A172 (cell line): Measurements from ENCODE around the gene RTL10. TPM values are rescaled to one million over a fixed set of nuclear protein-coding genes. Genes with fewer than 3 reads are reported as not detected.

ENCODE experiments used
- DNase-seq: peaks from one replicate; pipeline ENCODE4 v3.0.0-alpha.2; 2015; ENCODE audit warnings: low spot score
- total RNA-seq: library from RNA; depleted of rRNA; stranded (reverse); fragments of >200 nt; shearing (Covaris generic); gene quantifications from 2 replicates; pipeline ENCODE4 v1.2.3, GENCODE V29; 2014

Gene RTL10
- total RNA-seq, 1 experiment from 2014 or later, result 11.7 TPM

DNA sequence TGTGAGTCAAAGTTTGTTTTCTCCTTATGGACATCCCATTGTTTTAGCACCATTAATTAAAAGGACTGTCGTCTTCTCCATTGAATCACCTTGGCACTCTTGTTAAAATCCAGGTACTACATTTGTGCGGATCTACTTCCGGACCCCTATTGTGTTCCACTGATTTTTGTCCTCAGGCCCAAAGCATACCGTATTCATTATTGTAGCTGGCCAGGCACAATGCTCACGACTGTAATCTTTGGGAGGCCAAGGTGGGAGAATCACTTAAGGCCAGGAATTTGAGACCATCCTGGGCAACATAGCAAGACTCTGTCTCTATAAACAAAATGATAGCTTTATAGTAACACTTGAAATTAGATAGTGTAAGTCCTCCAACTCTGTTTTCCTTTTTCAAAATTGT, 8.9 kb upstream of the RTL10 start:
- no peak for DNase-seq

DNA sequence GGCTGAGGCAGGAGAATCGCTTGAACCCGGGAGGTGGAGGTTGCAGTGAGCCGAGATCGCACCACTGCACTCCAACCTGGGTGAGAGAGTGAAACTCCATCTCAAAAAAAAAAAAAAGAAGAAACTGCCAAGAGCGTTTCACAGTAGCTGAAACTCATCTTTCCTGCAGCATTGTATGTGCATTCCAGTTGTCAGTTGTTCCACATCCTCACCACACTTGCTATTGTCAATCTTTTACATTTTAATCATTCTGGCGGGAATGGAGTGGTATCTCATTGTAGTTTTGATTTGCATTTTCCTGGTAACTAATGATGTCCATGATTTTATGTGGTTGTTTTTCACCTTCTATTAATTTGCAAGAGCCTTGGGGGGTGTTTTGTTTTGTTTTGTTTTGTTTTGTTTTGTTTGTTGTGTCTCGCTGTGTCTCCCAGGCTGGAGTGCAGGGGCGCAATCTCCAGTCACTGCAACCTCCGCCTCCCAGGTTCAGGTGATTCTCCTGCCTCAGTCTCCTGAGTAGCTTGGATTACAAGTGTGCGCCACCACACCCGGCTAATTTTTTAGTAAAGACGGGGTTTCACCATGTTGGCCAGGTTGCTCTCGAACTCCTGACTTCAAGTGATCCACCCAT, 8.1 kb upstream of the RTL10 start:
- no peak for DNase-seq

DNA sequence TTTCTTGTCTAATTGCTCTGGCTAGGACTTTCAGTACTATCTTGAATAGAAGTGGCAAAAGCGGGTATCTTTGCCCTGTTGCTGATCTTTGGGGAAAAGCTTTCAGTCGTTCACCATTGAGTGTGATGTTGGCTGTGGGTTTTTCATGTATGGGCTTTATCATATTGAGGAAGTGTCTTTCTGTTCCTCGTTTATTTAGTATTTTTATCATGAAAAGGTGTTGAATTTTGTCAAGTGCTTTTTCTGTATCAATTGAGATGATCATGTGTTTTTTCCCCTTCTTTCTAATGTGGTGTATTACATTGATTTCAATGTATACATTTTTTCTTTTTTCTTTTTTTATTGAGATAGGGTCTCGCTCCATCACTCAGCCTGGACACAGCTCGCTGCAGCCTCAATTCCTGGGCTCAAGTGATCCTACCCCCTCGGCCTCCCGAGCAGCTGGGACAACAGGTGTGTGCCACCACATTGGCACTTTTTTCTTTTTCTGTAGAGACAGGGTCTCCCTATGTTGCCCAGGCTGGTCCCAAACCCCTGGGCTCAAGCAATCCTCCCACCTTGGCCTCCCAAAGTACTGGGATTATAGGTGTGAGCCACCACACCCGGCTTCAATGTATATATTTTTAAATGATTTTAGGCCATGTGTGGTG, 5.3 kb upstream of the RTL10 start:
- no peak for DNase-seq

DNA sequence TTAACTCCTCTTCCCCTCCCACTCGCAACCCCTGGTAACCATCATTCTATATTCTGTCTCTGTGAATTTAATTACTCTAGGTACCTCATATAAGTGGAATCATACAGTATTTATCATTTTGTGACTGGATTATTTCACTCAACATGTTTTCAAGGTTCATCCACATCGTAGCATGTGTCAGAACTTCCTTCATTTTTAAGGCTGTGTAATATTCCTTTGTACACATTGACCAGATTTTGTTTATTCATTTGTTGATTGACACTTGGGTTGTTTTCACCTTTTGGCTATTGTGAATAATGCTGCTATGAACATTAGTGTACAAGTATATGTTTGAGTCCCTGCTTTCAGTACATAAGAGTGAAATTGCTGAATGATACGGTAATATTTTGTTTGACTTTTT, 2.7 kb upstream of the RTL10 start:
- DNase-seq, result no peak

DNA sequence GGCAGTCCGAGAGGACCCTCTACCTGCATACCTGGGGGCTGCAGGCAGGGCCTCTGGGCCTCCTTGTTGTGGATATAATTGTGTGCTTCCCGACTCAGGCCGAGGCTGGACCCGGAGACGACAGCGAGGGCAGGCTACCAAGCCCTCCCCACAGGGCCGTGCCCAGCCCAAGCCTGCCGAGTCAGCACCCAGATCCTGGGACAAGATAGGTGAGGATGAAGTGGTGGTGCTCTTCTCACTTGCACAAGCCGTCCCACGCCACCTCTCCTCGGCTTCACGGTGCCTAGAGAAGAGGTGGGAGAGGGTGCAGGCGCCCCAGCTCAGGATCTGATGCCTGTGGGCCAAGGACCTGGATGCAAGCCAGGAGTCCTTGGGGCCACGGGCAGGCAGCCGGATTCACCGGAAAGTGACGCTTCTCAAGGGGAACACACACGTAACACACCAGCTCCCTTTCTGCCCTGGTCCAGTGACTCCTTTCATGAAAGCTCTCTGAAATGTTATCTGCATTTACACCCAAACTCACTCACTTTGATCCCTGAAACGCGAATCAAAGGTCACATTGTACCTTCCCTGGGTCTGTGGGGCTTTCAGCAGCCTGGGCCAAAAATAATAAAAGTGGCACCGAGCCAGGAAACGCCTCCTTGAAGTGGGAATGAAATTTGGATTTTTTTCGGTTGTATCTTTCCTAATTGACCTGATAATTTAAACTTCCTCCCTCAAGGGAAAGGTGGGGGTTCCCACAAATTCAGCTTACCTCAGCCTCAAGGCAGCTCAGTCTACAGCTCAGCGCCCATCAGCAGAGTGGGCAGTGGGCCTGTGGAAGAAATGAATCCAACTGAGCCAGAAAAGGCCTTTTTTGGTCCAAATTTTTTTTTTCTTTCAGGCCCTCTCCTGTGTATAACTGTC, 1.1 kb upstream of the RTL10 start:
- DNase-seq, result peak; percentile 43

DNA sequence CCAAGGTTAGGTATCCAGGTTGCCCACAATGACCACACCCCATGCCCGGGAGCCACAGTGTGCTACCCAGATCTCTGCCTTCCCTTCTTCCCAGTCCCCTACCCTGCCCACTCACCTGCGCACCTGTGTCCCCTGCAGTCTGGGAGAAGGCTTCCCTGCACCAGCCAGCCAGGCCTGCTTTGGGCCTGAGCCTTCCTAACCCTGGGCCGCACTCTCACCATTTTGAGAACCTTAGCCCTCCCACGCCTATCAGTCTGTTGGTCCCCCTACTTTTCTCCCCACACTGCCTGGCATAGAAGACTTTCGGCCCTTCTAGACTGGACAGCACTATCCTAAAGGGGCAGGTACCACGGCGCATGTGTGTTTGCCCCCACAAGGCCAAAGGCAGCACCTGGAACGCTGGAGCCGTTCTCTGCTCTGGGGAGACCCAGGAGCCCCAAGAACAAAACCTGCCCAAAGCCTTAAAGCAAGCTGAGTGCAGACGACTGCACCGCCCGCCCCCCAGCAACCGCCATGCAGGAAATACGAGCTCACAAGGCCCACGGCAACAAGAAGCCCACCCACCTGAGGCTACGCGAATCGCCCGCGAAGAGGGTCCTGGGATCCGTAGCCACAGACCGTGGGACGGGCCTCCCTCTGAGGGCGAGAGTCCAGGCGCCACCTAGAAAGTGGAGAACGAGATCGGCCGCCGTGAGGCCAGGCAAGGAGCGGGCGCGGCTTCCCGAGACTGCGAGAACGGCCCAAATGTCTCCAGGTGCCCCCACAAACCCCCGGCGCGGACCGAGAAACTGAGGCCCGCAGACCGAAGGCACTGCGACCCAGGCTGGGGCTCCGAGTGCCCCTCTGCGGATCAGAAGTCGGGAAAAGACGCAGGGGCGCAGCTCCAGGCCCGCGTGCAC, 546 bp downstream of the RTL10 start:
- no peak for DNase-seq

DNA sequence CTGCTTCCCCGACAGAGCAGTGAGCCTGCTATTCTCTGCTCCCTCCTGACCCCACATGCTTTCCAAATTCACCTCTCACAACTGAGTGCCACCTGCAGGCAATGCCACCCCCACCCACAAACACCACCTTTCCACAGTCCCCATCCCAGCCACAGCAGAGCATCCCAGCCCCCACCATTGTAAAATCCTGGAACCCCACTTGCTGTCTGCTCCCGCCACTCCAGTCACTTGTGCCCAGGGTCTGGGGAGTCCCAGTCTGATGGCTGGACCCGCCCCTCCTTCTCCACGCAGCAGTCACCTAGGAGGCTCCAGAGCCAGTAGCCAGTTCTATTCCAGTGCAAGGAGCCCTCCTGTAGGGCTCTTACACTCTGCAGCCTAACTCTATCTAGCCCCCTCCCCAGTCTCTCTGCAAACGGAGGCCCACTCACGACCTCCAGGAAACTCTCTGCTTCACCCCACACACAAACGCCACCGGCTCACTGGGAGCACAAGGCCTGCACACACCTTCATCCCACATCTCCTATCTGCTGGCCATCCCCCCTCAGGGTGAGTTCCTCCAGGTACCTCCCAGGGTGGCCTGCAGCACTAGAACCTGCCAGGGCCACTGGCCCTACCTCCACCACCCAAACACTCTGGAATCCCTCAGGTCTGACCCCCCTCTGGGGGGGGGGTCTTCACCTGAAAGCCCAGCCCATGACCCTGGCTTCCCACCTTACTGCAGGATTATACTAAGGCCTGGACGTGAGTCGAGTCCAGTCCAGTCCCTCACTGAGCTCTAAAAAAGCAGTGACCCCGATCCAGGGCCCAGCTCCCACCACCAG, 1.4 kb downstream of the RTL10 start:
- DNase-seq, result no peak

DNA sequence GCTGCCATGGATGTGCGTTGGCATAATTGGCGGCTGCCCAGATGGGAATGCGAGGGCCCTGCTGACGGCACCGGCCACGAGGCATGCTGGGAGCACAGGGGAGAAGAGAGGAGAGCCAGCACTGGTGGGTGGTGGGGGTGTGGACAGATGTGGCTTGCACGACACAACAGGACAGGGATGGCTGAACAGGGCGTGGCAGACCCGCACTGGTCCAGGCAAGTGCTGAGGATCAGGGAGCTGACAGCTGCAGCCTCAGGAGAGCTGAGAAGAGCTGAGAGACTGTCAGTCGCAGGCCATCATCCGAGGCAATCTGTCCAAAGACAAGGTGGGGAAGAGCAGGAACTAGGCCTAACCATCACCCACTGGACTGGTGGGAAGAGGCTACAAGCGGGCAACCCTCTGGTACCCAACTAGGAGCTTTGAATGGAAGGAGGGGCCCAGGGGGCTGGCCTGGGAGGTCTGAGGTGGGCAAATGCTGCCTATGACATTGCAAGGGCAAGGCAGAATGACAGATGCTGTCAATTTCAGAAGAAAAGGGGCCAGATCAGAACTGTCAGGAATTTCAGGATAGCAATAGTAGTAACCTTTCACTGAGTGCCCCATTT, 2.4 kb downstream of the RTL10 start:
- DNase-seq, result no peak

DNA sequence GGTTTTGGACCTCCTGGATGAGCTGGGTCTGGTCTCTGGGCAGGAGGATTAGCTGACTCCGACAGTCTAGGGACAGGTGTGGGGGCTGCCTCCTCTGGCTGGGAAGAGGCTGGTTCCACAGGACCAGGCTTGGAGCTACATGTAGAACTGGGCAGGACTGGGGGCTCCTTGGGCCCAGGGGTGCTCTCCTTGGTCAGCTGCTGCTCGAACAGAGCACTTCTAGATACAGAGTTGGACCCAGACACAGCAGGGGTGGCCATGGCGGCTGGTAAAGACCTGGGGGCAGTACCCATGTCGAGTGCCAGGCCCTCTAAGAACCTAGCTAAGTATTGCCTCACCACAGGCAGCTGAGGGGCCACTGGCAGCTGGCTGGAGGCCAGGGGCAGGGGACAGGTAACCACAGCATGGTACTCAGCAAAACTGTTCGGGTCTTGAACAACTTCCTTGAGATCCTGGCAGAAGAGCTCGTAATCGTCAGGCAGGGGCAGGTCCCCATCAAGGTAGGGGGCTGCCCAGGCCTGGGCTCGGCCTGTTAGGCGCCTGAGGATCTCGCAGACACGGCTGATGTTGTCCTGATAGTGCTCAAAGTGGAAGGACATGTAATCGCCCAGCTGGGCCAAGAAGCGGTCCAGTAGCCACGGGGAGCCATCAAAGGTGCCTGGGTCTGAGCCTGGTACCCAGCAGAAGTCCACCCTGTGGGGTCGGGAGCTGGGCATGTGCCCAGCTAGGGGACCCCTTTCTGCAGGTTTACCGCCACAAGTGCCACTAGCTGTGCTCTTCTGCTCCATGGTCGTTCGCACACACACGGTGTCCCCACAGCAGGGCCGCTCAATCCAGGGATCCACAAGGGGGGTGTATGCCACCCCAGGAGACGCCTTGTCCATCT, 3.1 kb downstream of the RTL10 start:
- DNase-seq, result no peak

DNA sequence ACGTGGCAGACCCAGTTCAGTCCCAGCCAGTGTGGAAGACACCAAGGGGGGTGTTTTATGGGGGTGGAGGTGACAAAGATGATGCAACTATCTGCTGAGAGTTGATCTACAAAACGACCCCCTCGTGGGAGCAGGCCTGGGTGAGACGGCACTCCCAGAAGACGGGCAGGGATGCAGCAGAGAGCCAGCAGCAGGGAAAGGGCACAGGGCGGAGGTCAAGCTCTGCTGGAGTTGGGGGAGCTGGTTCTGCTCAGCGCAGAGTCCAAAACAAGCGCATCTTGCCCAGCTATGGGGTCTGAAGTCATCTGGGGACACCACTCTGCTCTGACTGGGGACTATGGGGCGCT, 3.9 kb downstream of the RTL10 start:
- DNase-seq, result no peak

DNA sequence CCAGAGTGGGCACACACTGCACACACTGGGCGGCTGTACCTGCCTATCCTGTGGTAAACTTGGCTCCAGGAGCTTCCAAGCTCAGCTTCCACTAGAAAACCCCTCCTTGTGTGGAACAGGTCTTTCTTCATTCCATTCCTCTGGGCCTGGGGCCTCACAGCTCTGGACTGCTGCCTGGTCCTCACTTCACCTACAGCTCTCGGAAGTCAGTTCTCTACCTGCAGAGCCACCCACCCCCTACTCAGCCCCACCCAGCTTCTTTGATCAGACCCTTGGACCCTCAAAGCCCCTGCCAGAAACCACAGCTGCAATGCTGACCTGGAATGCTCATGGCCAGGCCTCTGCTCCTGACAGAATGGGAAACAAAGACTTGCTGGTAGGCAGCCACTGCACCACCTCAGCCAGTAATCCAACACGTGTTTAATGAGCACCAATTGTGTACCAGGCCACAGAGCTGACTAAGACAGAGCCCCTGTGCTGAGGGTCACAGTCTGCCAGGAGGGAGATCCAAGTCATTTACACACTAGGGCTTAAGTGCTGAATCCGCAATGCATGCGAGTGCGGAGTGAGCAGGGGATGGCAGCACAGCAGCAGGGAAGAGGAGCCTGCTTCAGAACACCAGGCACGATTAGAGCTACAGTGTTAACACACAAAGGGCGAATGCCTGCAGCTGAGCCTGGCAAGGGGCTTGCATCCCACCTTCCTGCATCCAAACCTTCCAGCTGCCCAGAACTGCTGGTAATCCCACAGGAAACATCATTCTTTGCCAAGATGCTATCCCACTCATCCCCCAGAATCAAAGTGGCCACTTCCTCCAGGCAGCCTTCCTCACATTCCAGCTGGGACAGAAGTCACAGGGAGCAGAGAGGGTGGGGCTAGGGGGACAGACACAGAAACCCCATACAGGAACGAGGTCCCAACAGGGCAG, 4.6 kb downstream of the RTL10 start:
- DNase-seq, result no peak

DNA sequence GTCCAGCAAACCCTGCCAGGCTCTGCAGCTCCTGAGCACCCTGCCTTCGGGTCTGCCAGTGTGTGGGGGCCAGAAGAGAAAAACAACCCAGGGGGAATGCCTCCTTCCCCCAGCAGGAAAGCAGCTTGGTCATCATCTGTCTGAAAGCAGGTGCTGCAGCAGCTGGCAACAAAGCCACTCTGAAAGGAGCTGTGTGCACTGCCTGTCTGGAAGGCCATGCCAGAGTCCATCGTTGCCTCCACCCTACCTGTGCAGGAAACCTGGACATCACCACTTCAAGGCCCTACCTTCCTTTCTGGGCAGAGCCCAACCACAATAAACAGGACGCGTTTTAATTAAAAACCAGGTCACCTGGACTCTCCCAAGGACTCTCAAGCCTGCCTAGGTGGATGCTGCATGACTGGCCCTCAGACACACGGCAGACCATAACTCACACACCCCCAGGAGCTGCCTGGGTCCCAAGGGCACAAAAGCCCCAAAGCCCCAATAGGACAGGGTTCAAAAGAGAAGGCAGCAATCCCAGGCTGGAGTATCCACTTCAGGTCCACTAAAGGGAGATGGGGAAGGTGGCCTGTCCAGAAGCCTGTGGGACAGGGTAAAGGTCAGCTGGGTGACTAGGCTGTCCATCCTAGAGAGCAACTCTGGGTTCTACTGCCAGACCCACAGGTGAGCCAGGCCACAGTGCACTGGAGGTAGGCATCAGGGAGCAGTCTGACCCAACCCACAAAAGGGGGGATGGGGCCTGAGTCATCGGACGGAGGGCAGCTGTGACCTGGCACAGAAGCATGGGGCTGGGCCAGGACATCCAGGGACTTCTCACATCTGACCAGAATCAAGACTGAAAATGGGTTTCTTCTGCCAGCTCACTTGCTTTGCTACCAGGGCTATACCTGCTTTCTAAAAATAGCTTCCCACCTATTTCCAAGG, 6.1 kb downstream of the RTL10 start:
- DNase-seq, result peak; percentile 55

DNA sequence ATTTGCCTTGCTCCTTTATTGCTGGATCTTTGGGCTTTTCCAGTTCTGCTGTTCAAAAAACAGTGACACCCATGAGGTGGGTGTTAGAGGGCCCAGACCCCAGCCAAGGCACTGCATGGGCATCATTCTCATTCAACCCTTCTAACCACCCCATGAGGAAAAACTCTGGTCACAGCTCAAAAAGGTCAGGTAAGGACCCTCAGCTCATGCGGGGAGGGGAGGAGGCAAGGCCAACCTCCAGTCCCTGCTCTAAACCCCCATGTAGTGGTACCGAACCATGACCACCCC, 7.4 kb downstream of the RTL10 start:
- no peak for DNase-seq

DNA sequence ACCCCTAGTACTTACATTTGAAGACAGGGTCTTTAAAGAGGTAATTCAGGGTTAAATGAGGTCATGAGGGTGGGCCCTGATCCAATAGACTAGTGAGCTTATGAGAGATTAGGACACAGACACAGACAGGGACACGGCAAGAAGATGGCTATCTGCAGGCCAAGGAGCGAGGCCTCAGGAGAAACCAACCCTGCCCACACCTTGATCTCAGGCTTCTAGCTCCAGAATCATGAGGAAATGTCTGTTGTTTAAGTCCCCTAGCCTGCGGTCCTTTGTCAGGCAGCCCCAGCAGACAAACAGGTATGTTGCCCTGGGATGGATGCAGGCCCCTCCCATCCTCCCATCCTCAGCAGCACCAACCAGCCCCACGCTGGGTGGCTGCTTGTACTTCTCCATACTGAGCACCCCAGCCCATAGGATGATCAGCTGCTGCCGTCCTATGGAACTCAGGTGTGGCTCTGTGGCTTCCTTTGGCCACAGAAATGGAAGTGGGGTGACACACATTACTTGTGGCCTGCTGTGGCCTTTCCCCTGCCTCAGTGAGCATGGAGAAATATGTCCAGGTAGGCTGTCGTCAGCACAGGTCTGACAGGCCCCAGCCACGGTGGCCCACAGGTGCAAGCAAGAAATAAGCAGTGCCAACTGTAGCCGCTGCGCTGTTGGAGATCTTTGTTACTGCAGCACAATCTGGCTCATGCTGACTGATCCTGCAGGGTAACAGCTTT, 7.9 kb downstream of the RTL10 start:
- DNase-seq, result no peak

DNA sequence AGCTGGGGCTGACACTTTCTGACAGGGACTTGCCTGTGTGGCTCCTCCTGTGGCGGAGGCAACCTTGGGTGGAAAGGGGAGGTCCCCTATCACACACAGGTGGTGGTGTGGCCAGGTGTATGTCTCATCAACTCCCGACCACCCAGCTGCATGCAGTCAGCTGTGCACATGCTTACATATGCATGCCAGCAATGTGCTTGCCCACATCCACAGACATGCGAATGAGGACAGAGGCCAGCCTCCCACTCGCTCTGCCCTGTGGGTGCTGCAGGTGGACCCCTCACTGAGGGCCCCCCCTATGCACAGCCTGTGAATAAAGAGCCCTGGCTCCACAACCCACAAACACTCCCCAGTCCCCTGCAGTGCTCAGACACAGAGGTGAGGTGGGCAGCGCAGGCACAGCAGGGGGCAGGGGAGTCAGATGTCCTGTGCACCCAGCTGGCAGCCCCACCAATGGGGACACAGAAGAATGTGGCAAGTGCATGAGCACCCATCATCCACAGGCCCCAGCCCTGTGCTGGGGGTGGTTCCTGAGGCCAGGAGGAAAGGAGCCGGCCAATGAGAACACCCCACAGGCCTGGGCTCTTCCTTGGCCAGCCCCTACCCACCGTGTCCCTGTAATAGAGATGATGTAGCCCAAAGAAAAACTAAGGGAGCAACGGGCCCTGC, 9.5 kb downstream of the RTL10 start:
- no peak for DNase-seq

DNA sequence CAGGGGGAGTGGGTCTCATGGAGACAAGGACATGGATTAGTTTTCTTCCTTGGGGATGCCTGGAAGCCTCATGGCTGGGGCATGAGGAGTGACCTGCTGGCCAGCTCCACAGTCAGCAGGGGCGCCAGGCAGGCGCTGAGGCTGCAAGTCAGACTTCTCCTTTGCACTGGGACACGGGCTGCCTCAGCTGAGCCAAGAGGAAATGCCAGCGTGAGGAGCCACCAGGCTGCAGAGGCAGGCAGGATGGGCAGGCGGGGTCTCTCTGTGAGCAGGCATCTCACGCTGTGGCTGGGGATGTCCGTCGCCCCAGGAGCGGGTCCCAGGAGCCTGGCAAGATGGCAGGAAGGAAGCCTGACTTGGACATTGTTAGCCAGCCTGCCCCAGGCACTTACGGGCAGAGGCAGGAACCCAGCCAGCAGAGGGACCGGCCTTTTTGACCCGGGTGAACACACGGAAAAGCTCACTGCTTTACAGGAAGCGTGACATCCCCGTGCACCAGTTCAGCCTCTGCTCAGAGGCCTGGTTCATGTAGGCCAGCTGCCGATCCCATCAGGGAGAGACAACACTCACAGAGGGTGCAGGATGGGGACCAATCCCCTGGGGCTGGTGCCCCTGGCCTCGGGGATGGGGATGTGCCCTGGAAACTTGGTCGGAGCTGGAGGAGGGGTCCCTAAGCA, 10.2 kb downstream of the RTL10 start:
- peak; percentile 55 for DNase-seq
